Measurements from ENCODE around the gene SHQ1.

The SHQ1 gene

GRCh38 chr3:72763751-72764440, 84.3 kb downstream of the SHQ1 start (continued):
- no peak for TF ChIP-seq ZNF184 (tag by site-specific recombination; IDR thresholded peaks at IDR 0.05)

- ChIA-PET POLR2A (no interaction called here), CTCF (no interaction called here)
- no peak overlapping the region for H3K27ac ChIP-seq (ENCODE audit: extremely low read depth, low read depth, low read length)
- H3K4me1 ChIP-seq (ENCODE audit: control insufficient read depth, insufficient read depth, low read length) = no peaks in the 10 kb centered on the region
- no peak overlapping the region for H3K4me3 ChIP-seq (ENCODE audit: low read depth, low read length)
- TF ChIP-seq ZNF133 (tag by site-specific recombination; IDR thresholded peaks at IDR 0.05) = no peak
- no peak for TF ChIP-seq ZBTB10 (tag by site-specific recombination; IDR thresholded peaks at IDR 0.05)
- TF ChIP-seq PATZ1 (tag by site-specific recombination; IDR thresholded peaks at IDR 0.05) = no peak
- TF ChIP-seq ZBTB11 (tag by site-specific recombination; conservative IDR thresholded peaks at IDR 0.05; ENCODE audit: low read depth) = no peak
- TF ChIP-seq ZNF513 (tag by site-specific recombination; IDR thresholded peaks at IDR 0.05) = no peak
- no peak for TF ChIP-seq ZIC2 (tag by site-specific recombination; IDR thresholded peaks at IDR 0.05)
- TF ChIP-seq KLF7 (tag by site-specific recombination; IDR thresholded peaks at IDR 0.05; ENCODE audit: borderline replicate concordance) = no peak
- no peak for TF ChIP-seq ZNF404 (tag by site-specific recombination; IDR thresholded peaks at IDR 0.05)
- no peak for TF ChIP-seq ZNF184 (tag by site-specific recombination; IDR thresholded peaks at IDR 0.05)
- no peak for TF ChIP-seq KLF16 (tag by site-specific recombination; IDR thresholded peaks at IDR 0.05)
- H3K36me3 ChIP-seq (ENCODE audit: control insufficient read depth in 2 of 2, insufficient read depth in 1 of 2, low read length in 2 of 2) = peaks cover 0 to 3% of the 10 kb centered on the region in 2 experiments; a peak in 1 of 3 replicates
- H3K9me3 ChIP-seq (ENCODE audit: control insufficient read depth, insufficient read depth, low read depth, low read length) = no peaks in the 10 kb centered on the region
Measured at GRCh38 chr3:72761410-72761809, 86.8 kb downstream of the SHQ1 start.

GRCh38 chr3:72760225-72760624, 88.0 kb downstream of the SHQ1 start:
- ChIA-PET POLR2A (no interaction called here), CTCF (no interaction called here)
- Histone ChIP-seq H3K4me1 (ENCODE audit: control insufficient read depth, insufficient read depth, low read length) (no peaks in the 10 kb centered on the region), H3K9me3 (ENCODE audit: control insufficient read depth, insufficient read depth, low read depth, low read length) (no peaks in the 10 kb centered on the region), H3K4me3 (ENCODE audit: low read depth, low read length) (no peak overlapping the region), H3K27ac (ENCODE audit: extremely low read depth, low read depth, low read length) (no peak overlapping the region), H3K36me3 (ENCODE audit: control insufficient read depth in 2 of 2, insufficient read depth in 1 of 2, low read length in 2 of 2) (peaks cover 0 to 3% of the 10 kb centered on the region in 2 experiments; a peak in 1 of 3 replicates)
- no peak for TF ChIP-seq MEIS1 (CRISPR knock-in tag; IDR thresholded peaks at IDR 0.05; ENCODE audit: borderline replicate concordance)
- TF ChIP-seq ZBTB17 (tag by site-specific recombination; IDR thresholded peaks at IDR 0.05) = no peak
- no peak for TF ChIP-seq ZNF707 (tag by site-specific recombination; IDR thresholded peaks at IDR 0.05)
- no peak for TF ChIP-seq PATZ1 (tag by site-specific recombination; IDR thresholded peaks at IDR 0.05)

Data from HEK293 (cell line).